Glutamatergic neuron (in vitro differentiated cells): ENCODE data around the gene LCNL1. TPM values are rescaled to one million over a fixed set of nuclear protein-coding genes. Genes with fewer than 3 reads are reported as not detected.
A peak's percentile ranks its signal among the peaks of the same experiment; 100 is the strongest.

Experiments used
- DNase-seq: peaks from one replicate; pipeline ENCODE4 v3.0.0; 2022
- H3K27ac Mint-ChIP-seq: one replicate; pipeline ENCODE4 v1.8.0; 2020; ENCODE audit warnings: mild to moderate bottlenecking, mixed read lengths, inconsistent platforms; ENCODE audit not compliant: unreplicated experiment
- H3K27me3 Mint-ChIP-seq: one replicate; pipeline ENCODE4 v1.8.0; 2020; ENCODE audit warnings: mild to moderate bottlenecking, moderate library complexity, mixed read lengths, inconsistent platforms; ENCODE audit not compliant: unreplicated experiment
- H3K36me3 Mint-ChIP-seq: one replicate; pipeline ENCODE4 v1.8.0; 2020; ENCODE audit warnings: mild to moderate bottlenecking, mixed read lengths, inconsistent platforms; ENCODE audit not compliant: unreplicated experiment
- H3K4me1 Mint-ChIP-seq: one replicate; pipeline ENCODE4 v1.8.0; 2020; ENCODE audit warnings: mild to moderate bottlenecking, low read depth, mixed read lengths, inconsistent platforms; ENCODE audit not compliant: unreplicated experiment
- H3K4me3 Mint-ChIP-seq: one replicate; pipeline ENCODE4 v1.8.0; 2020; ENCODE audit warnings: mild to moderate bottlenecking, mixed read lengths, inconsistent platforms; ENCODE audit not compliant: unreplicated experiment
- H3K9me3 Mint-ChIP-seq: one replicate; pipeline ENCODE4 v1.8.0; 2020; ENCODE audit warnings: mild to moderate bottlenecking, moderate library complexity, mixed read lengths, inconsistent platforms; ENCODE audit not compliant: unreplicated experiment
- CTCF ChIP-seq: fragments of 200-600 bp; sonication (generic); IDR thresholded peaks from one replicate; pipeline ENCODE4 v1.5.0; 2021; ENCODE audit not compliant: partially characterized antibody, unreplicated experiment
- total RNA-seq: library from RNA; stranded (reverse); fragmentation: NEBNext Ultra II Directional; extraction: Animal tissue kit (Norgen Biotek cat#: 25700); gene quantifications from one replicate; pipeline ENCODE4 v1.2.1, GENCODE V29; 2021; ENCODE audit not compliant: unreplicated experiment

LCNL1 gene
- total RNA-seq, 1 donor from 2014 or later, result not detected

- no peak for DNase-seq
- Mint-ChIP-seq H3K4me1 (peaks cover 7% of the 10 kb centered on the region), H3K4me3 (peak overlapping the region; percentile 12)
These were observed 16.9 kb upstream of the LCNL1 start for GRCh38 chr9:136965771-136966484.

GRCh38 chr9:136968333-136969127 is 14.3 kb upstream of the LCNL1 start:
- Mint-ChIP-seq H3K27me3 (no peaks in the 10 kb centered on the region), H3K9me3 (no peaks in the 10 kb centered on the region), H3K27ac (no peak overlapping the region), H3K4me3 (no peak overlapping the region), H3K4me1 (peaks cover 2% of the 10 kb centered on the region), H3K36me3 (no peaks in the 10 kb centered on the region)
- DNase-seq, result no peak
- no peak for TF ChIP-seq CTCF

More at GRCh38 chr9:136965771-136966484, 16.9 kb upstream of the LCNL1 start:
- no peak for TF ChIP-seq CTCF
- peaks cover 4% of the 10 kb centered on the region for H3K27me3 Mint-ChIP-seq
- peaks cover 2% of the 10 kb centered on the region for H3K9me3 Mint-ChIP-seq
- no peak overlapping the region for H3K27ac Mint-ChIP-seq
- no peaks in the 10 kb centered on the region for H3K36me3 Mint-ChIP-seq

GRCh38 chr9:136969150-136969549 is 13.6 kb upstream of the LCNL1 start:
- Mint-ChIP-seq H3K4me1 (peaks cover 2% of the 10 kb centered on the region), H3K36me3 (no peaks in the 10 kb centered on the region), H3K27me3 (no peaks in the 10 kb centered on the region), H3K4me3 (no peak overlapping the region), H3K9me3 (no peaks in the 10 kb centered on the region), H3K27ac (no peak overlapping the region)
- TF ChIP-seq CTCF, result no peak
- DNase-seq, result no peak

- H3K4me1 Mint-ChIP-seq, result no peaks in the 10 kb centered on the region
- TF ChIP-seq CTCF, result no peak
- no peaks in the 10 kb centered on the region for H3K36me3 Mint-ChIP-seq
- DNase-seq, result no peak
- no peak overlapping the region for H3K4me3 Mint-ChIP-seq
- H3K9me3 Mint-ChIP-seq, result no peaks in the 10 kb centered on the region
- no peaks in the 10 kb centered on the region for H3K27me3 Mint-ChIP-seq
- no peak overlapping the region for H3K27ac Mint-ChIP-seq
These were observed 13.0 kb upstream of the LCNL1 start for GRCh38 chr9:136969774-136970173.

GRCh38 chr9:136970361-136970760 is 12.4 kb upstream of the LCNL1 start:
- Mint-ChIP-seq H3K9me3 (peaks cover 2% of the 10 kb centered on the region), H3K27me3 (no peaks in the 10 kb centered on the region), H3K4me1 (no peaks in the 10 kb centered on the region), H3K27ac (no peak overlapping the region), H3K4me3 (no peak overlapping the region), H3K36me3 (no peaks in the 10 kb centered on the region)
- no peak for DNase-seq
- no peak for TF ChIP-seq CTCF
